ENCODE data around the gene IFNK.
"Not testable (repeated sequence)": the region's sequence is repeated elsewhere in the genome, so short reads cannot be mapped to it uniquely, and the experiment has no call there.

Gene IFNK

GRCh38 chr9:27524236-27524635, at the start of gene IFNK:
IFNK (plus strand) TSS chr9:27524290; CDS start chr9:27524337, 47 bp downstream.
- no peak for DNase-seq (ENCODE audit: low read depth, low spot score)

DNA sequence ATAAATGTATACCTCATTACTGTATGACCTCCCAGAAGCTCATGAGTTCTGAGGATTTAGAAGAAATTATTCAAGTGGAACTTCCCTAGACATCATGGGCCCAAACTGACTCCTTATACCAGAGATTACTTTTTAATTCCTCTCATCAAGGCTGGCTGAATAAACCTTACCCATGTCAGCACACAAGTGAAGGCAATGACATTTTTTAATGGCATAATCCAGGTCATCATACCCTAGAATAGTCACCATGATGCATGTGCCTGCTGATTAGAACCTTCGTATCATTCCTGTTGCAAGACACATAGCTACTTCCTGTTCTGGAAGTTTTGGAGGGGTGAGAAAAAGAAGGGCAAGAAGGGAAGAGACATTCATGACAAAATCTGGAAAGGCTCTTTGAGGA, 49.8 kb upstream of the IFNK start:
- DNase-seq (ENCODE audit: low read depth, low spot score) = no peak

- no peak for DNase-seq (ENCODE audit: low read depth, low spot score)
Observed at GRCh38 chr9:27475057-27475595, 49.0 kb upstream of the IFNK start.

GRCh38 chr9:27476870-27477515, 47.1 kb upstream of the IFNK start:
- DNase-seq (ENCODE audit: low read depth, low spot score) = no peak

DNA sequence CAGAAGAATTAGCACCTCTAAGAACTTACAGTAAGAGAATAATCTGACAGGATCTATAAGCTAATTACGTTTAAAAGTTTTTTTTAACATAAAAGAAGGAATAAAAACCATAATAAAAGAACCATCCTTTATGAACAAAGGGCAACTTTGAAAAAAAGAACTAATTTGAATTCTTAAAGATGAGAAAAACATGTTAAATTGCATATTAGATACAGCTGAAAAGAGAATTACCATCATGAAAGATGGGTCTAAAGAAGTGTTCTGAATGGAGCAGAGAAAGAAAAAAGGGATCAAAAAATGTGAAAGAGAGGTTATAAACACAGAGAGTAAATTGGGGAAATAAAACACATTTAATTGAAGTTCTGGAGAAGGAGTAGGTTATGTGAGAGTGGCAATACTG, 45.8 kb upstream of the IFNK start:
- no peak for DNase-seq (ENCODE audit: low read depth, low spot score)

GRCh38 chr9:27482709-27483108, 41.4 kb upstream of the IFNK start:
- DNase-seq (ENCODE audit: low read depth, low spot score) = no peak

GRCh38 chr9:27483576-27483975, 40.5 kb upstream of the IFNK start:
- no peak for DNase-seq (ENCODE audit: low read depth, low spot score)

DNA sequence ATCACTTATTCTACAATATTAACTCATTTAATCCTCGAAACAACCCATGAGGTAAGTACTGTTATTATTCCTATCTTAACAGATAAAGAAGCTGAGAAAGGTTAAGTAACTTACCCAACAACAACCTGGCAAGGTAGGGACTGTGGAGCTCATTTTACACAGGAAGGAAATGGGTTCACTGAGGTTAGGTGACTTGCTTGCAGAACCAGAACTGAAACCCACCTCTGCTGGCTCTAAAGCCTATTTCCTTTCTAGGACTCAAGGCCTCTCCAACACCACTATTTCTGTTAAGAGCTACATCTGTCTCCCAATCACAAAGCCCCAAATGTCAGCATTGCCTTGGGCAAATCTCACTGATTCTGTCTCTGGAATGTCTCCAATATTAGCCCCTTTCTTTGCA, 38.9 kb upstream of the IFNK start:
- DNase-seq (ENCODE audit: low read depth, low spot score) = no peak

DNA sequence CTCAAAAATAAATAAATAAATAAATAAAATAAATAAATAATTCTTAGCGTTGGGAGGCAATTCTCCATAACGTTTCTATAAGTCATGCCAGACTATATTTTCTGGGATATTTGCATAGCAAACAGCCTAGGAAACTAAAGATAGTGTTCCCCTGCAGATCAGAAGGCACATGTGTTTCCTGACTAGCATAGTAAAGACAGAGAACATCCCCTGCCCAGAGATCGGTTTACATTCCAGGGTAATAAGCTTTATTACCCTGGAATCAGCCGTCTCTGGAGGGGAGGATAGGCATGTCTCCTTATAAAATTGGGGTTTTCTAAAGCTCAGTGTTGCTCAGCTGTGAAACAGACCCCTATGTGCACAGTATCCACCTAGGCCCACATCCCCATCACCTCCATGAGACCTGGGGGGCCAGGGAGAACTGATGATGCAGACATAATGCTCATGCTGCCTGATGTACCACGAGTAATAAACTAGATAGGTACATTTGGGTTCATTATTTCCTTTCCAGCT, 36.9 kb upstream of the IFNK start:
- DNase-seq (ENCODE audit: low read depth, low spot score) = no peak

DNA sequence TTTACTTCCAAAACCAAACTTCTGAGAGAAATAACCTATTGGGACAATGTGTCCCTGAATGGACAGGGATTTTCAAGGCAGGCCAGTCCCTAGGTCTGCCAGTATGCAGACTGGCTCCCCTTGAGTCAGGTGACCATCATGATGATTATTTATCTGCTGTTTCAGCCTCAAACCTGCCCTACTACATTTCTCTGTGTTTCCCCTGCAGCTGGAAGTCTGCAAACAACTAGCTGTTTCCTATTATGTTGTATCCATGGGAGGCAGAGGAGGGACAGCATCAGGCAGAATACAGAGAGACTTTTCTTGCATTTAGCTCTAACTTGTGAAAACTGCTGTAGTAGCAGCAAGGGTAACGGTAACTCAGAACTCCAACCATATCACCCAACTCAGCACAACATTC, 36.2 kb upstream of the IFNK start:
- DNase-seq (ENCODE audit: low read depth, low spot score) = no peak

- DNase-seq (ENCODE audit: low read depth, low spot score) = no peak
Observed at GRCh38 chr9:27489087-27489876, 34.8 kb upstream of the IFNK start.

DNA sequence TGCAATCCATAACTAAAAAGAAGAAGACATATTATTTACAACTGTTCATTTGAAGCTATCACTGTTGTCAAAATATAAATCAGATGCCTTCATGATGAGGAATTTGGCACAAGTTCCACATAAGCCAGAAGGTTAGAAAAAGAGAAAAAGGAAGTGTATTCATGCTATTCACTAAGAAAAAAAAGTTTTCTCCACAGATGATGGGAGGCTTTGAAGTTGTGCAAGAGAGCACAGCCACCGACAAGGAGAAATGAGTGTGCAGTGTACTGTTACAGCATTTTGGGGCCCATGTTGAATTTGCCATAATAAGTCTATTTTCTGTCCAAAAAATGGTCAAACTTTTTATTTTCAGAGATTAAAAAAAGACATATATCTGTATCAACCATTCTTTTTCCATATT, 32.9 kb upstream of the IFNK start:
- DNase-seq (ENCODE audit: low read depth, low spot score) = no peak

DNA sequence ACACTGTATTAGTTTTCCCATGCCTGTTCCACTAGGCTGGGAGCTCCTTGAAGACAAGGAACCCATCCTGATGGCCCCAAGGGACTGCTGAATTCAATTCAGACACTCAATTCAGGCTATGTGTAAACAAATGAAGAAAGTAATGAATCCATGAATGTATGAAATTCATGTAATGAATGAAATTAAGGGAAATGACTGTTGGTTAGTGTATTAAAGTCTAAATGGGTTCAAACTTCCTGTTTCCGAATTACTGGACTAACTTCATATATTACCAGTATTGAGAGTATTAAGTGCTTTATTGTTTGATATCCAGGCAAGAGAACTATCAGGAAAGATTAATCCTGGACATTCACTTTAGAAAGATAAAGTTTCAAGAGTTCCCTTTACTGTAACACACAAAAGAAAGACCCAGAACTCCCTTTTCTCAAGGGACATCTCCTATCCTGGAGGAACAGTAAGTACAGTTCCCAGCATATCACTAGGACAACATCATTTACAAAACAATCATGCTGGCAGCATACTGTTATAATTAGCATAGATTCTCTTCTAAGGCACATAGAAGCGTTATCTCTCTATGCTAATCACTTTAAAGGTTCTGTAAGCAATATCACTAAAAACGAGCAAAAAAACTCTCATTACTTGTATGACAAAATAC, 28.5 kb upstream of the IFNK start:
- no peak for DNase-seq (ENCODE audit: low read depth, low spot score)

DNA sequence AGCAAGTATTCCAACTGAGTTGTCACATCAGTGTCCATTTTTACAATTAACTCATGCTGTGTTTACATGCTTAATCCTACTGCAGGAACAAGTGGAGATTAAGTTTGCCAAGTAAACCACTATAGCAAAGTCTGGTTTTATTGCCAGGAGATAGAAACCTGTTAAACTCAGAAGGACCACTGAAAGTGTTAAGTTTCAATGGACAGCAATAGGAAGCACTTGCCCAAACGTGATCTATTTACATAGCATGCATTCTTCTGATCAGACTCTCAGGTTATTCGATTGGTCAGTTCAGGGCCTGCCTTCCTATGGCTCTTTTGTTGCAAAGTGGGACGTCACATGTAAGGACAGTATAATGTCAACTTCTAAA, 28.0 kb upstream of the IFNK start:
- no peak for DNase-seq (ENCODE audit: low read depth, low spot score)

DNA sequence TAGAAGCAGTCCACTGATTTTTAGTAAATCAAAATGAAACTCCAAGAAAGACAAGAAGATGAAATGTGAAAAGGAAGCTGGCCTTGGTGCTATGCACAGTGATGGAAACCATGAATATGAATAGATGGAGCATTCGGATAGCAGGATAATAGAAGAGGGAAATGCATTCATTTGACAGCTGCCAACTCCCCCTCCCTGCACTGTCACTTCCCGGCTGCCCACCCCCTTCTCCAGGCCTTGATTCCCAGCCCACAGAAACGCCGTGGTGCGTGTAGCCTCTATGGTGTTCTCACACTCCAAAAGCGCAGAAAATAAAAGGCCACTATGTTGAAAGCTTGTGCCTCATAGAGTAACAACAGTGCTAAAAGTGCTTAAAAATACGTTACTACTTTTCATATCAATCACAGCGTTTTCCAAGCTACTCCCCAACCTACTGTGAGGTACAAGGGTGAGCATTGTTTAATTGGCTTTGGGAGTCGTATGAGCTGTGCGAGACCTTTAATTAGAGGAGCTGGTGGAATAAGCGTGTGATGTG, 26.1 kb upstream of the IFNK start:
- no peak for DNase-seq (ENCODE audit: low read depth, low spot score)

DNA sequence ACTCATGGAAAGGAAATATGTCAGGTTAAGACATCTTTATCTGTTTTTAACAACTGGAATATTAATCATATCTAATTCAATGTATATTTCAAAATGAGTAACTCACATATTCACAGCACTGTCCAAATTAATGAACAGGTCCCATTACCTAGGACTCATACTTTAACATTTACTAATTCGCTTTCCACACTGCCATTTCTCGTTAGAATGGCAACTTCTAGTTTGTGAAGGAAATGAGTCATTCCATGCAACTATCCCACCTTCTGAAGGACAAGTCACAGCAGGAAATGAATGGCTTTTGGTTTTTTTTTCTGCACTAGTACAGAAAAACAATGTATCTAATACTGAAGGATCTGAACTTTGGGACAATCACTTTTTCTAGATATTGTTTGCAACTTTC, 24.6 kb upstream of the IFNK start:
- no peak for DNase-seq (ENCODE audit: low read depth, low spot score)

DNA sequence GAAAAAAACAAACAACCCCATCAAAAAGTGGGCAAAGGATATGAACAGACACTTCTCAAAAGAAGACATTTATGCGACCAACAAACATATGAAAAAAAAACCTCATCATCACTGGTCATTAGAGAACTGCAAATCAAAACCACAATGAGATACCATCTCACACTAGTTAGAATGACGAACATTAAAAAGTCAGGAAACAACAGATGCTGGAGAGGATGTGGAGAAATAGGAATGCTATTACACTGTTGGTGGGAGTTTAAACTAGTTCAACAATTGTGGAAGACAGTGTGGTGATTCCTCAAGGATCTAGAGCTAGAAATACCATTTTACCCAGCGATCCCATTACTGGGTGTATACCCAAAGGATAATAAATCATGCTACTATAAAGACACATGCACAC, 23.2 kb upstream of the IFNK start:
- DNase-seq (ENCODE audit: low read depth, low spot score) = not testable (repeated sequence)

DNA sequence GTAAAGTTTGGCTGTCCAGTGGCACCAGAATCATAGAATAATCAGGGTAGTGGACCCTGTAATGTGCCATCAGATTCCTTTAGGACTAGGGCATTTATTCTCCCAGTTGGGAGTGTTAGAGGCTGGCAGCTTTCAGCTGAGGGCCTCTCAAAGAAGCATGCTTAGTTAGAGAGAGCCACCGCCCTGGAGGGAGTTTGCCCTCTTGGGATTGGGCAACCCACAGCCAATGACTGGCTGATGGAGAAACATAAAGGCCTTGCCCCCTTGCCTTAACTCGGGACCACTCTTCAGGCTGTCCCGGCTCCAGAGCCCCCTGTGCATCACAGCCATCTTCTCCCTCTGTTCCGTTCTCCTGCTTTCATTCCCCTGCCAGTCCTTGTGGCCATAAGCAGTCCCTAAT, 20.5 kb upstream of the IFNK start:
- no peak for DNase-seq (ENCODE audit: low read depth, low spot score)

- DNase-seq (ENCODE audit: low read depth, low spot score) = no peak
Observed at GRCh38 chr9:27504259-27504658, 19.8 kb upstream of the IFNK start.

GRCh38 chr9:27505744-27506161, 18.3 kb upstream of the IFNK start:
- DNase-seq (ENCODE audit: low read depth, low spot score) = no peak

GRCh38 chr9:27506981-27507380, 17.1 kb upstream of the IFNK start:
- no peak for DNase-seq (ENCODE audit: low read depth, low spot score)

GRCh38 chr9:27510780-27511179, 13.3 kb upstream of the IFNK start:
- DNase-seq (ENCODE audit: low read depth, low spot score) = no peak
